Colonic mucosa (tissue), 4 donors: ENCODE measurements around the gene CDKAL1. TPM values are rescaled to one million over a fixed set of nuclear protein-coding genes. Genes with fewer than 3 reads are reported as not detected.

Source experiments
- DNase-seq: peaks from one replicate; pipeline ENCODE4 v3.0.0-alpha.2; 2020
- H3K27ac ChIP-seq: fragments of 200-600 bp; one replicate; pipeline ENCODE4 v1.8.0; 2021
- H3K27me3 ChIP-seq: fragments of 200-600 bp; one replicate; pipeline ENCODE4 v1.8.0; 2021
- H3K36me3 ChIP-seq: fragments of 200-600 bp; one replicate; pipeline ENCODE4 v1.8.0; 2021
- H3K4me1 ChIP-seq: fragments of 200-600 bp; one replicate; pipeline ENCODE4 v1.8.0; 2021; ENCODE audit warnings: mild to moderate bottlenecking
- H3K4me3 ChIP-seq: fragments of 200-600 bp; one replicate; pipeline ENCODE4 v1.8.0; 2021
- H3K9ac ChIP-seq, 2 donors: one replicate each; pipeline ENCODE4 v1.7.0; 2013; ENCODE audit warnings: control low read depth in 2 of 2, low read depth in 2 of 2, low read length in 2 of 2
- H3K9me3 ChIP-seq: fragments of 200-600 bp; one replicate; pipeline ENCODE4 v1.8.0; 2021
- CTCF ChIP-seq: fragments of 200-600 bp; IDR thresholded peaks from one replicate; pipeline ENCODE4 v1.8.0; 2022; ENCODE audit warnings: antibody characterized with exemption, mild to moderate bottlenecking
- intact Hi-C: fragments of 100-400 bp; cut with DNase I; formaldehyde crosslinking; loops from one replicate; pipeline ENCODE4 v1.14.1; 2022
- total RNA-seq, 2 donors: library from RNA; stranded (reverse); fragmentation: NEBNext Ultra II Directional in 1 of 2; extraction: Animal tissue kit (Norgen Biotek cat#: 25700) in 1 of 2; gene quantifications; one replicate each; pipeline ENCODE4 v1.2.1, GENCODE V29; 2021
- donor health status: healthy.
- donor health status: DM: no; HTN: no; CAD: no.
- donor health status: DM: no; HTN: no; CAD: no.

The CDKAL1 gene
- total RNA-seq, 2 donors from 2014 or later = 13.8 to 14.2 TPM

GRCh38 chr6:20835315-20836010 lies 301.2 kb downstream of the CDKAL1 start:
- H3K4me3 ChIP-seq = no peak overlapping the region

DNA sequence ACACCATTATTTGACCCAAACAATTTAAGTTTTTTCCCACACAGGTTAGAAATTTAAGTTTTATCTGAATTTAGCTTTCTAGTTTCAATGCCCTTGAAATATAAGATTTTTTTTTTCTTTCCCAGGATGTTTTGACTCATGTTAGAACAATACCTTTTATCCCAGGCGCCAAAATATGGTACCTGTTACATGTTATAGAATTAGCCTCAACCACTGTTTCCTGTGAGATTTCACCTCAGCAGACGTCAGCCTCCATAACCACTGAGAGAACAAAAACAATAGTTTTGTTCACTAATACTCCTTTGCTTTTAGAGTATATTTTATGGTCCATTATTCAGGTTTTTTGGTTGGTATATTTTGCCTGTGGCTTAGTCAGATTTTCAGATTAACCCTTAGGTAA lies 302.9 kb downstream of the CDKAL1 start:
- Histone ChIP-seq H3K9ac (no peak overlapping the region), H3K4me3 (no peak overlapping the region), H3K9me3 (no peaks in the 10 kb centered on the region), H3K4me1 (no peaks in the 10 kb centered on the region), H3K36me3 (no peaks in the 10 kb centered on the region), H3K27me3 (no peaks in the 10 kb centered on the region), H3K27ac (no peak overlapping the region)
- TF ChIP-seq CTCF = no peak
- no peak for DNase-seq
- intact Hi-C loops = no loop called here

More at GRCh38 chr6:20835315-20836010, 301.2 kb downstream of the CDKAL1 start:
- DNase-seq = no peak
- Histone ChIP-seq H3K9me3 (no peaks in the 10 kb centered on the region), H3K27me3 (no peaks in the 10 kb centered on the region), H3K27ac (no peak overlapping the region), H3K36me3 (no peaks in the 10 kb centered on the region), H3K9ac (no peak overlapping the region), H3K4me1 (no peaks in the 10 kb centered on the region)
- TF ChIP-seq CTCF = no peak
- intact Hi-C loops = no loop called here

GRCh38 chr6:20838113-20838512 lies 303.9 kb downstream of the CDKAL1 start:
- intact Hi-C loops = no loop called here
- H3K27me3 ChIP-seq = no peaks in the 10 kb centered on the region

DNA sequence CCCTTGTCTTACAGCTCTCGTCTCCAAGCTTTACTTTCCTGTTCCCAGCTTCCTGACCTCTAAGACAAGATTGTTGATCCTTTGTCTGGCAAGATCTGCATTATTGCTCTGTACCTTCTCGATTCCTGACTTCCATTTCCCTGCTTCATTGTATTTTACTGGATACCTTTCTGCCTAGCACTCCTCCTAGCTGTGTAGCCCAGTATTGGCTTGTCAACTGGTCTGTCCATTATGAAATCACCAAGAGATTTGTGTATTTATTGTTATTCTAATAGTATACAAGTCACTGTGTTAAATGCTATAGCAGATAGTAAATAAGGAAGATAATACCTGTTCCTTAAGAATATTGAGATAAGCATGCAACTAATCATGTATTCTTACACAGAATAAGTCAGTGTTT lies 305.4 kb downstream of the CDKAL1 start:
- no peaks in the 10 kb centered on the region for H3K4me1 ChIP-seq
- no peak overlapping the region for H3K27ac ChIP-seq
- H3K4me3 ChIP-seq = no peak overlapping the region
- H3K9me3 ChIP-seq = no peaks in the 10 kb centered on the region
- no peak overlapping the region for H3K9ac ChIP-seq
- no peak for TF ChIP-seq CTCF
- no peak for DNase-seq
- H3K36me3 ChIP-seq = no peaks in the 10 kb centered on the region
- intact Hi-C loops = no loop called here
- no peaks in the 10 kb centered on the region for H3K27me3 ChIP-seq

More at GRCh38 chr6:20838113-20838512, 303.9 kb downstream of the CDKAL1 start:
- DNase-seq = no peak
- Histone ChIP-seq H3K9ac (no peak overlapping the region), H3K4me1 (no peaks in the 10 kb centered on the region), H3K27ac (no peak overlapping the region), H3K36me3 (no peaks in the 10 kb centered on the region), H3K4me3 (no peak overlapping the region), H3K9me3 (no peaks in the 10 kb centered on the region)
- no peak for TF ChIP-seq CTCF

GRCh38 chr6:20840675-20841074 lies 306.4 kb downstream of the CDKAL1 start:
- no peak for TF ChIP-seq CTCF
- H3K27ac ChIP-seq = no peak overlapping the region
- no peak for DNase-seq
- intact Hi-C loops = no loop called here
- no peaks in the 10 kb centered on the region for H3K9me3 ChIP-seq
- H3K9ac ChIP-seq = no peak overlapping the region
- no peak overlapping the region for H3K4me3 ChIP-seq
- H3K36me3 ChIP-seq = no peaks in the 10 kb centered on the region
- H3K27me3 ChIP-seq = no peaks in the 10 kb centered on the region
- H3K4me1 ChIP-seq = no peaks in the 10 kb centered on the region
